Measurements from ENCODE around the gene C10orf53.

C10orf53 gene

GRCh38 chr10:49655099-49655498 lies 24.4 kb upstream of the C10orf53 start:
- no peak for TF ChIP-seq CTCF (IDR thresholded peaks at IDR 0.05; ENCODE audit: low read depth, low read length)
- Histone ChIP-seq H3K27ac (no peak overlapping the region), H3K36me3 (no peaks in the 10 kb centered on the region), H3K9me3 (ENCODE audit: severe bottlenecking) (no peaks in the 10 kb centered on the region), H3K27me3 (ENCODE audit: insufficient read depth, low read depth, severe bottlenecking) (no peaks in the 10 kb centered on the region), H3K4me3 (ENCODE audit: low read depth, low read length) (no peak overlapping the region)
- no peak for DNase-seq

- no peaks in the 10 kb centered on the region for H3K36me3 ChIP-seq
- no peak for TF ChIP-seq CTCF (IDR thresholded peaks at IDR 0.05; ENCODE audit: low read depth, low read length)
- no peak overlapping the region for H3K4me3 ChIP-seq (ENCODE audit: low read depth, low read length)
- no peaks in the 10 kb centered on the region for H3K9me3 ChIP-seq (ENCODE audit: severe bottlenecking)
- DNase-seq, result no peak
- no peaks in the 10 kb centered on the region for H3K27me3 ChIP-seq (ENCODE audit: insufficient read depth, low read depth, severe bottlenecking)
- no peak overlapping the region for H3K27ac ChIP-seq
Observed at GRCh38 chr10:49656845-49657493, 22.5 kb upstream of the C10orf53 start.

GRCh38 chr10:49657606-49658005 lies 21.8 kb upstream of the C10orf53 start:
- Histone ChIP-seq H3K36me3 (no peaks in the 10 kb centered on the region), H3K9me3 (ENCODE audit: severe bottlenecking) (no peaks in the 10 kb centered on the region), H3K27ac (no peak overlapping the region), H3K27me3 (ENCODE audit: insufficient read depth, low read depth, severe bottlenecking) (no peaks in the 10 kb centered on the region), H3K4me3 (ENCODE audit: low read depth, low read length) (no peak overlapping the region)
- DNase-seq, result no peak
- no peak for TF ChIP-seq CTCF (IDR thresholded peaks at IDR 0.05; ENCODE audit: low read depth, low read length)

- Histone ChIP-seq H3K27me3 (ENCODE audit: insufficient read depth, low read depth, severe bottlenecking) (no peaks in the 10 kb centered on the region), H3K36me3 (no peaks in the 10 kb centered on the region), H3K4me3 (ENCODE audit: low read depth, low read length) (no peak overlapping the region), H3K27ac (no peak overlapping the region), H3K9me3 (ENCODE audit: severe bottlenecking) (no peaks in the 10 kb centered on the region)
- no peak for TF ChIP-seq CTCF (IDR thresholded peaks at IDR 0.05; ENCODE audit: low read depth, low read length)
- no peak for DNase-seq
Observed at GRCh38 chr10:49661140-49661856, 18.2 kb upstream of the C10orf53 start.

GRCh38 chr10:49662169-49662830 lies 17.2 kb upstream of the C10orf53 start:
- H3K27ac ChIP-seq, result no peak overlapping the region
- H3K9me3 ChIP-seq (ENCODE audit: severe bottlenecking), result no peaks in the 10 kb centered on the region
- TF ChIP-seq CTCF (IDR thresholded peaks at IDR 0.05; ENCODE audit: low read depth, low read length), result no peak
- no peak for DNase-seq
- H3K36me3 ChIP-seq, result no peaks in the 10 kb centered on the region
- no peak overlapping the region for H3K4me3 ChIP-seq (ENCODE audit: low read depth, low read length)
- H3K27me3 ChIP-seq (ENCODE audit: insufficient read depth, low read depth, severe bottlenecking), result no peaks in the 10 kb centered on the region

Data from WERI-Rb-1 (cell line).